ENCODE results near the gene NKAIN2.

The NKAIN2 gene

GRCh38 chr6:123972600-123973294 lies 169.1 kb downstream of the NKAIN2 start:
- TF ChIP-seq ZNF302 (tag by site-specific recombination; IDR thresholded peaks at IDR 0.05; ENCODE audit: low read depth): no peak
- TF ChIP-seq WT1 (tag by site-specific recombination; IDR thresholded peaks at IDR 0.05): no peak
- TF ChIP-seq ZNF596 (tag by site-specific recombination; IDR thresholded peaks at IDR 0.05): no peak
- no peak for TF ChIP-seq ZBTB26 (tag by site-specific recombination; optimal IDR thresholded peaks at IDR 0.05)
- no peak for TF ChIP-seq RBAK (tag by site-specific recombination; IDR thresholded peaks at IDR 0.05)
- no peak for TF ChIP-seq HIC1 (tag by site-specific recombination; IDR thresholded peaks at IDR 0.05)
- no peak for TF ChIP-seq ZBTB17 (tag by site-specific recombination; IDR thresholded peaks at IDR 0.05)
- TF ChIP-seq ZNF266 (tag by site-specific recombination; IDR thresholded peaks at IDR 0.05; ENCODE audit: low read depth): no peak
- no peak for TF ChIP-seq ZNF571 (tag by site-specific recombination; IDR thresholded peaks at IDR 0.05)
- TF ChIP-seq PRDM6 (tag by site-specific recombination; IDR thresholded peaks at IDR 0.05): no peak
- TF ChIP-seq ZNF645 (tag by site-specific recombination; IDR thresholded peaks at IDR 0.05): no peak
- no peak for TF ChIP-seq ZNF214 (tag by site-specific recombination; IDR thresholded peaks at IDR 0.05; ENCODE audit: borderline replicate concordance)
- TF ChIP-seq SCRT2 (tag by site-specific recombination; IDR thresholded peaks at IDR 0.05): no peak
- POLR2A ChIA-PET: no interaction called here
- CTCF ChIA-PET: no interaction called here
- Histone ChIP-seq H3K4me1 (ENCODE audit: control insufficient read depth, insufficient read depth, low read length) (no peaks in the 10 kb centered on the region; the same call in 1 of the 2 replicates), H3K27ac (ENCODE audit: extremely low read depth, low read depth, low read length) (no peak overlapping the region), H3K36me3 (ENCODE audit: control insufficient read depth in 2 of 2, insufficient read depth in 1 of 2, low read length in 2 of 2) (no peaks in the 10 kb centered on the region), H3K4me3 (ENCODE audit: low read depth, low read length) (no peak overlapping the region), H3K9me3 (ENCODE audit: control insufficient read depth, insufficient read depth, low read depth, low read length) (no peaks in the 10 kb centered on the region)

- no peak for TF ChIP-seq SP3 (tag by site-specific recombination; IDR thresholded peaks at IDR 0.05)
- TF ChIP-seq GLI4 (tag by site-specific recombination; IDR thresholded peaks at IDR 0.05): no peak
- no peak for TF ChIP-seq GFI1B (tag by site-specific recombination; IDR thresholded peaks at IDR 0.05)
- Histone ChIP-seq H3K9me3 (ENCODE audit: control insufficient read depth, insufficient read depth, low read depth, low read length) (no peaks in the 10 kb centered on the region), H3K36me3 (ENCODE audit: control insufficient read depth in 2 of 2, insufficient read depth in 1 of 2, low read length in 2 of 2) (no peaks in the 10 kb centered on the region), H3K4me1 (ENCODE audit: control insufficient read depth, insufficient read depth, low read length) (no peaks in the 10 kb centered on the region), H3K27ac (ENCODE audit: extremely low read depth, low read depth, low read length) (no peak overlapping the region), H3K4me3 (ENCODE audit: low read depth, low read length) (no peak overlapping the region)
- ChIA-PET CTCF (no interaction called here), POLR2A (no interaction called here)
Observed at GRCh38 chr6:123980311-123980710, 176.6 kb downstream of the NKAIN2 start.
